ENCODE measurements around the gene TSPEAR. TPM values are rescaled to one million over a fixed set of nuclear protein-coding genes. Genes with fewer than 3 reads are reported as not detected.

Gene TSPEAR
- total and polyA plus RNA-seq, 2 of the 13 experiments (the other 11 are each of a cell fraction or from before 2014, with no cell fraction given), result 0.07 to 0.32 TPM

GRCh38 chr21:44593598-44594405 is 117.6 kb downstream of the TSPEAR start (continued):
- TF ChIP-seq ZNF407 (CRISPR knock-in tag; IDR thresholded peaks at IDR 0.05; ENCODE audit: not compliant biosample characterization), result peak; percentile 64
